ENCODE results near the gene C1orf226. TPM values are rescaled to one million over a fixed set of nuclear protein-coding genes. Genes with fewer than 3 reads are reported as not detected.

The C1orf226 gene
- total RNA-seq, 2 donors from 2014 or later, result 5.1 to 6.2 TPM

DNA sequence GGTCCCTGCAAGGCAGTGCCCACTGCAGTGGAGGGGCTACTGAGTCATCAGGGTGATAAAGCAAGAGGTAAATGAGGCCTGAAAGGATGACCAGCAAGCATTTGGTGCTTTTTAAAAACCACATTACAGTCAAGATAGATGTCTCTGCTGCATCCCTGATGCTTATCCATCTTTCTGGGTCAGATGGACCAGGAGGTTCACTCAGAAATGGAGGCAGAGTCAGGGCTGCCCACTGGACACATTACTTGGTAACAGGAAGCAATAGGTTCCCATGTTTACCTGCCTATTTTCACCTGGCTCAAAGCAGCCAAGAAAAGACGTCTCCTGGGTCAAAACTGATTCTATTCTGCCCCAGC is 8.5 kb upstream of the C1orf226 start:
- no peak for DNase-seq
- H3K27ac Mint-ChIP-seq, result no peak overlapping the region
- H3K4me3 Mint-ChIP-seq, result no peak overlapping the region
- no peaks in the 10 kb centered on the region for H3K9me3 Mint-ChIP-seq
- peaks cover 30% of the 10 kb centered on the region for H3K4me1 Mint-ChIP-seq
- H3K4me3 ChIP-seq (ENCODE audit: low read length), result no peak overlapping the region
- H3K27me3 ChIP-seq (ENCODE audit: control insufficient read depth, insufficient read depth, low read length, poor library complexity, severe bottlenecking), result peaks cover 19% of the 10 kb centered on the region
- no peak overlapping the region for H3K27ac ChIP-seq (ENCODE audit: low read depth, low read length)
- H3K4me1 ChIP-seq (ENCODE audit: control insufficient read depth, insufficient read depth, low read length), result peaks cover 12% of the 10 kb centered on the region
- H3K27me3 Mint-ChIP-seq (ENCODE audit: insufficient read depth), result peaks cover 28% of the 10 kb centered on the region
- TF ChIP-seq, protein P1, sequence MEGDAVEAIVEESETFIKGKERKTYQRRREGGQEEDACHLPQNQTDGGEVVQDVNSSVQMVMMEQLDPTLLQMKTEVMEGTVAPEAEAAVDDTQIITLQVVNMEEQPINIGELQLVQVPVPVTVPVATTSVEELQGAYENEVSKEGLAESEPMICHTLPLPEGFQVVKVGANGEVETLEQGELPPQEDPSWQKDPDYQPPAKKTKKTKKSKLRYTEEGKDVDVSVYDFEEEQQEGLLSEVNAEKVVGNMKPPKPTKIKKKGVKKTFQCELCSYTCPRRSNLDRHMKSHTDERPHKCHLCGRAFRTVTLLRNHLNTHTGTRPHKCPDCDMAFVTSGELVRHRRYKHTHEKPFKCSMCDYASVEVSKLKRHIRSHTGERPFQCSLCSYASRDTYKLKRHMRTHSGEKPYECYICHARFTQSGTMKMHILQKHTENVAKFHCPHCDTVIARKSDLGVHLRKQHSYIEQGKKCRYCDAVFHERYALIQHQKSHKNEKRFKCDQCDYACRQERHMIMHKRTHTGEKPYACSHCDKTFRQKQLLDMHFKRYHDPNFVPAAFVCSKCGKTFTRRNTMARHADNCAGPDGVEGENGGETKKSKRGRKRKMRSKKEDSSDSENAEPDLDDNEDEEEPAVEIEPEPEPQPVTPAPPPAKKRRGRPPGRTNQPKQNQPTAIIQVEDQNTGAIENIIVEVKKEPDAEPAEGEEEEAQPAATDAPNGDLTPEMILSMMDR (conservative IDR thresholded peaks at IDR 0.05), result peak; percentile 7
- H3K9ac ChIP-seq (ENCODE audit: extremely low read depth, low read length, poor library complexity, severe bottlenecking), result no peak overlapping the region
- 84% methylated on average over 1 of the region's 1 CpG; no CpG with 5 or more reads in 1 of the 2 experiments for WGBS, 2 experiments (ENCODE audit: insufficient coverage in 1 of 2, insufficient read length in 1 of 2)
- H3K36me3 ChIP-seq (ENCODE audit: control insufficient read depth, insufficient read depth, low read length), result no peaks in the 10 kb centered on the region
- H3K9me3 ChIP-seq (ENCODE audit: control insufficient read depth, low read length), result no peaks in the 10 kb centered on the region
- H3K36me3 Mint-ChIP-seq (ENCODE audit: low read depth), result no peaks in the 10 kb centered on the region

DNA sequence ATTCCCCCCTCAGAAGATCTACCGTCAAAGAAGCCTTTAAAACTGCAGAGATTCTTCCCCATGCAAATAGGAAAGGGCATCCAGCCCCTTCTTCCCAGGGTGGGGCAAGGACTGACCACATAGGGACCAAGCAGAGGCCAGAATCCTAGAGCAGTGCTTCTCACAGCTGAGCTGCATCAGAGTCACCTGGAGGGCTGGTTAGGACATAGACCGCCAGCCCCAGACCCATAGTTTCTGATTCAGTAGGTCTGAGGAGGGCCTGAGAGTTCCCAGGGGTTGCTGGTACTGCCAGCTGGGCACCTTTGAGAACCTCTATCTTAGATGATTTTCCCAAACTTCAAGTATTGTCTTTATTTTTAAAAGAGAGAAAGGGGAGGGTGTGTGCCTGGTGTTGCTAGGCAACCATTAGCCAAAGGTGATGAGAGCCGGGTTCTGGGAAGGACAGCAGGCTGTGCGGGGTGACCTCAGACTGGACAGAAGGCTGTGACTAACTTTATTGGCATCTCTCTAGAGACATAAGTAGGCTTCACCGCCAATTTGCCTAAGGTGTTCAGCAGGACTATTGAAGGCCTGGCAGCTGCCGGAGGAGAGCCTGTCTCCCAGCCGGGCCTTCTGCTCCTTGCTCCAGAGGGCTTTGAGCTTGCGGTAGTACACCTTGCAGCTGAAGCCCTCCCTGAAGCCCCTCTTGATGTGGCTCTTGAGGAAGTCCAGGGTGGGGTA is 7.8 kb upstream of the C1orf226 start:
- TF ChIP-seq, protein P1 (conservative IDR thresholded peaks at IDR 0.05), result no peak
- Mint-ChIP-seq H3K4me1 (peaks cover 30% of the 10 kb centered on the region), H3K4me3 (no peak overlapping the region), H3K9me3 (no peaks in the 10 kb centered on the region), H3K27ac (no peak overlapping the region), H3K27me3 (ENCODE audit: insufficient read depth) (peaks cover 32% of the 10 kb centered on the region), H3K36me3 (ENCODE audit: low read depth) (no peaks in the 10 kb centered on the region)
- Histone ChIP-seq H3K27me3 (ENCODE audit: control insufficient read depth, insufficient read depth, low read length, poor library complexity, severe bottlenecking) (peaks cover 19% of the 10 kb centered on the region), H3K36me3 (ENCODE audit: control insufficient read depth, insufficient read depth, low read length) (no peaks in the 10 kb centered on the region), H3K27ac (ENCODE audit: low read depth, low read length) (no peak overlapping the region), H3K9me3 (ENCODE audit: control insufficient read depth, low read length) (no peaks in the 10 kb centered on the region), H3K4me3 (ENCODE audit: low read length) (no peak overlapping the region), H3K4me1 (ENCODE audit: control insufficient read depth, insufficient read depth, low read length) (peaks cover 12% of the 10 kb centered on the region), H3K9ac (ENCODE audit: extremely low read depth, low read length, poor library complexity, severe bottlenecking) (no peak overlapping the region)
- no peak for DNase-seq
- 96 to 97% methylated on average over 5 to 8 of the region's 8 CpGs for WGBS, 2 experiments (ENCODE audit: insufficient coverage in 1 of 2, insufficient read length in 1 of 2)

DNA sequence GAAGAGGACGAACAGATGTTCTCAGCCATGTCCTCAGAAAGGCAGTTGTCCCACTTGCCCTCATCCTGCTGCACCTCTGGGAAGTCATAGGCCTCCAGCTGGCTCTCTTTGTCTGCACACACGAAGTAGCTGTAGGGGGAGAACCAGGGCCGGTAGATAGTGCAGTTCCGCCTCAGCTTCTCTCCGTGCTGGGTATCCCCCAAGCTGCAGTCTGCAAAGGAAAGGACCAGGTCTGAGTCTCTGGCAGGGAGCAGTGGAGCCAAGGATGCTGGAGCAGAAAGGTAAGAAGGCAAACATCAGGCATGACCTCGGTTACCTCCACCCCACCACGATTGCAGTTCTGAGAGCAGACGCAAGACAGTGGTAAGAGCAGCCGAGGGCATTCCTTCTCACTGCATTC is 7.1 kb upstream of the C1orf226 start:
- Mint-ChIP-seq H3K9me3 (no peaks in the 10 kb centered on the region), H3K36me3 (ENCODE audit: low read depth) (no peaks in the 10 kb centered on the region), H3K4me3 (no peak overlapping the region), H3K27me3 (ENCODE audit: insufficient read depth) (peaks cover 37% of the 10 kb centered on the region), H3K4me1 (peaks cover 30% of the 10 kb centered on the region), H3K27ac (peak overlapping the region; percentile 45)
- peaks cover 19% of the 10 kb centered on the region for H3K27me3 ChIP-seq (ENCODE audit: control insufficient read depth, insufficient read depth, low read length, poor library complexity, severe bottlenecking)
- TF ChIP-seq, protein P1 (conservative IDR thresholded peaks at IDR 0.05), result no peak
- no peaks in the 10 kb centered on the region for H3K36me3 ChIP-seq (ENCODE audit: control insufficient read depth, insufficient read depth, low read length)
- no peak for DNase-seq
- peaks cover 12% of the 10 kb centered on the region for H3K4me1 ChIP-seq (ENCODE audit: control insufficient read depth, insufficient read depth, low read length)
- H3K4me3 ChIP-seq (ENCODE audit: low read length), result no peak overlapping the region
- H3K27ac ChIP-seq (ENCODE audit: low read depth, low read length), result no peak overlapping the region
- H3K9ac ChIP-seq (ENCODE audit: extremely low read depth, low read length, poor library complexity, severe bottlenecking), result no peak overlapping the region
- 91 to 100% methylated on average over 6 to 9 of the region's 9 CpGs for WGBS, 2 experiments (ENCODE audit: insufficient coverage in 1 of 2, insufficient read length in 1 of 2)
- H3K9me3 ChIP-seq (ENCODE audit: control insufficient read depth, low read length), result no peaks in the 10 kb centered on the region
